GM12878 (cell line): ENCODE data around the gene F2RL1. TPM values are rescaled to one million over a fixed set of nuclear protein-coding genes. Genes with fewer than 3 reads are reported as not detected.

Source experiments
- ATAC-seq: fragments of 200-7000 bp; cut with Tn5 transposase; 3 replicates; pipeline ENCODE4 v1.9.1; 2020; ENCODE audit warnings: mild to moderate bottlenecking, moderate library complexity
- BruUV-seq: library from RNA; stranded (reverse); fragments of 400-500 nt; replicated peaks from 2 replicates; lab custom pipeline; 2021; lab: Mats Ljungman, UMichigan
- CTCF ChIA-PET: fragments of 300-600 bp; sonication (Branson Sonifier 250); formaldehyde crosslinking; extraction: SDS; loops from one replicate; lab custom pipeline; 2021; ENCODE audit warnings: inconsistent platforms; lab: Yijun Ruan, JAX
- POLR2A ChIA-PET: fragments of 350-600 bp; formaldehyde crosslinking; extraction: SDS; loops from one replicate; lab custom pipeline; 2021; ENCODE audit warnings: inconsistent platforms; lab: Charles Lee
- RAD21 ChIA-PET: fragments of 300-600 bp; sonication (Branson Sonifier 250); formaldehyde crosslinking; loops from one replicate; lab custom pipeline; 2023; ENCODE audit warnings: antibody characterized with exemption; ENCODE audit not compliant: unreplicated experiment; lab: Charles Lee
- SMC1A ChIA-PET: fragments of 300-600 bp; sonication (Branson Sonifier 250); formaldehyde crosslinking; loops from one replicate; lab custom pipeline; 2023; ENCODE audit not compliant: unreplicated experiment, uncharacterized antibody; lab: Charles Lee
- DNase-seq: peaks from one replicate; pipeline ENCODE4 v3.0.0-alpha.2; 2011; ENCODE audit warnings: low read depth, low spot score
- FAIRE-seq: peaks from 3 replicates; lab custom pipeline; 2011; peaks lifted over from hg19 to GRCh38; lab: Jason Lieb, UNC
- H2AFZ ChIP-seq: 2 replicates; pipeline ENCODE4 v1.6.0; 2011; ENCODE audit warnings: low read depth, low read length, control low read depth; ENCODE audit not compliant: control insufficient read depth
- H3K27ac ChIP-seq: 2 replicates; pipeline ENCODE4 v1.5.1; 2011; ENCODE audit warnings: control low read depth; ENCODE audit not compliant: control insufficient read depth, insufficient read depth
- H3K27me3 ChIP-seq, 2 experiments: replicated peaks in 1 of 2; 2 replicates each; pipeline versions ENCODE4 v1.6.0 to v1.6.1; 2011; ENCODE audit warnings: low read length in 1 of 2; ENCODE audit not compliant: control insufficient read depth in 2 of 2, insufficient read depth in 2 of 2
- H3K36me3 ChIP-seq, 2 experiments: 2 replicates each; pipeline ENCODE4 v1.5.1; 2011; ENCODE audit warnings: low read length in 1 of 2; ENCODE audit not compliant: control insufficient read depth in 2 of 2, insufficient read depth in 2 of 2
- H3K4me1 ChIP-seq: 2 replicates; pipeline ENCODE4 v1.6.1; 2011; ENCODE audit warnings: mild to moderate bottlenecking, low read length, moderate library complexity, mixed read lengths; ENCODE audit not compliant: control insufficient read depth, insufficient read depth
- H3K4me2 ChIP-seq: 2 replicates; pipeline ENCODE4 v1.6.0; 2011; ENCODE audit warnings: control low read depth; ENCODE audit not compliant: control insufficient read depth, insufficient read depth
- H3K4me3 ChIP-seq: fragments of 200-600 bp; sonication (generic); 2 replicates; pipeline ENCODE4 v1.5.1; 2016
- H3K79me2 ChIP-seq: 2 replicates; pipeline ENCODE4 v1.6.0; 2011; ENCODE audit warnings: low read length; ENCODE audit not compliant: control insufficient read depth, insufficient read depth
- H3K9ac ChIP-seq: 2 replicates; pipeline ENCODE4 v1.8.0; 2011; ENCODE audit warnings: low read length, control low read depth, mixed read lengths; ENCODE audit not compliant: control insufficient read depth, insufficient read depth
- H3K9me3 ChIP-seq: replicated peaks from 3 replicates; pipeline ENCODE4 v1.5.1; 2011; ENCODE audit warnings: mild to moderate bottlenecking, low read length; ENCODE audit not compliant: control insufficient read depth, insufficient read depth
- H4K20me1 ChIP-seq: 2 replicates; pipeline ENCODE4 v1.6.0; 2011; ENCODE audit not compliant: control insufficient read depth, insufficient read depth
- BCL11A ChIP-seq: IDR thresholded peaks from 2 replicates; pipeline ENCODE4 v1.6.1; 2011; ENCODE audit warnings: low read depth, low read length
- CHD1 ChIP-seq: IDR thresholded peaks from 2 replicates; pipeline ENCODE4 v1.6.1; 2012; ENCODE audit warnings: low read depth, low read length, improper control_type of control experiment
- CREB1 ChIP-seq: IDR thresholded peaks from 2 replicates; pipeline ENCODE4 v1.6.1; 2012; ENCODE audit warnings: low read depth, mild to moderate bottlenecking, inconsistent platforms
- FOXK2 ChIP-seq: fragments of 450-650 bp; IDR thresholded peaks from 2 replicates; pipeline ENCODE4 v1.6.1; 2017; ENCODE audit warnings: mild to moderate bottlenecking, moderate library complexity
- GABPA ChIP-seq: IDR thresholded peaks from 2 replicates; pipeline ENCODE4 v1.6.1; 2014; ENCODE audit warnings: antibody characterized with exemption, low read depth, mild to moderate bottlenecking, inconsistent platforms
- HDAC2 ChIP-seq: fragments of 200-600 bp; sonication (generic); IDR thresholded peaks from 2 replicates; pipeline ENCODE4 v1.6.1; 2017
- KLF5 ChIP-seq: fragments of 450-650 bp; IDR thresholded peaks from 2 replicates; pipeline ENCODE4 v1.6.1; 2014; ENCODE audit warnings: mild to moderate bottlenecking; ENCODE audit not compliant: partially characterized antibody
- MTA3 ChIP-seq: IDR thresholded peaks from 2 replicates; pipeline ENCODE4 v1.6.1; 2012; ENCODE audit warnings: low read length, inconsistent platforms, borderline replicate concordance
- SP1 ChIP-seq: IDR thresholded peaks from one replicate; pipeline ENCODE4 v1.6.1; 2011; ENCODE audit warnings: low read depth, low read length
- YY1 ChIP-seq: IDR thresholded peaks from 2 replicates; pipeline ENCODE4 v1.6.1; 2011; ENCODE audit warnings: low read depth, mild to moderate bottlenecking, low read length
- ZBTB11 ChIP-seq: fragments of 450-650 bp; formaldehyde crosslinking; IDR thresholded peaks from 2 replicates; pipeline ENCODE4 v1.5.0; 2022; ENCODE audit warnings: mild to moderate bottlenecking, missing genetic modification characterization
- ZBTB40 ChIP-seq: fragments of 450-650 bp; IDR thresholded peaks from 2 replicates; pipeline ENCODE4 v1.6.1; 2016; ENCODE audit warnings: mild to moderate bottlenecking, moderate library complexity, borderline replicate concordance
- ZNF274 ChIP-seq: IDR thresholded peaks from one replicate; pipeline ENCODE4 v1.8.0; 2011; ENCODE audit not compliant: insufficient read length, insufficient read depth
- ZNF592 ChIP-seq: fragments of 450-650 bp; IDR thresholded peaks from 2 replicates; pipeline ENCODE4 v1.6.1; 2017; ENCODE audit warnings: mild to moderate bottlenecking, moderate library complexity
- WGBS: methylation state at CpG from one replicate; pipeline ENCODE4 v1.1.6; 2016; ENCODE audit warnings: low lambda C conversion rate; ENCODE audit not compliant: insufficient replicate concordance, insufficient coverage; ENCODE audit errors: missing lambda C conversion rate; 5-methylcytosine and 5-hydroxymethylcytosine counted together
- in situ Hi-C: fragments of 300-500 bp; cut with MboI; formaldehyde crosslinking; loops from 9 replicates; pipeline ENCODE4 v1.14.3; 2018; ENCODE audit warnings: mixed read lengths
- intact Hi-C: fragments of 100-400 bp; cut with micrococcal nuclease; formaldehyde crosslinking; loops from one replicate; pipeline ENCODE4 v1.14.2; 2022; ENCODE audit not compliant: unreplicated experiment
- polyA plus RNA-seq, 11 experiments: library from polyadenylated mRNA; depleted of rRNA in 4 of 11; unstranded in 6 of 11; stranded (reverse) in 5 of 11; fragments of >200 nt; fragmentation: Nextera tagmentation in 4 of 11; fragmentation: Illumina TruSeq in 1 of 11; extraction: Ambion mirVana in 4 of 11; extraction: Trizol in 1 of 11; gene quantifications; 1 replicate in 1 of 11; 2 replicates in 10 of 11; pipeline versions ENCODE4 v1.2.1 to v1.2.3, GENCODE V29; 2011 to 2016; ENCODE audit warnings: inconsistent platforms in 2 of 11, missing spikeins in 2 of 11, low read depth in 1 of 11
- total RNA-seq, 4 experiments: library from RNA; depleted of rRNA in 3 of 4; stranded (reverse); fragments of >200 nt in 3 of 4; fragmentation: Illumina TruSeq in 1 of 4; extraction: Trizol in 1 of 4; gene quantifications; 2 replicates each; pipeline versions ENCODE4 v1.2.1 to v1.2.3, GENCODE V29; 2013 to 2021

F2RL1 gene
- total and polyA plus RNA-seq, 10 of the 15 experiments (the other 5 are each of a cell fraction or from before 2014, with no cell fraction given) = 0.04 to 0.10 TPM; not detected in 8

- Histone ChIP-seq H2AFZ (no peak overlapping the region), H3K27me3 (no peaks in the 10 kb centered on the region), H3K9ac (no peak overlapping the region), H3K4me3 (no peak overlapping the region), H4K20me1 (no peaks in the 10 kb centered on the region), H3K27ac (no peak overlapping the region), H3K36me3 (no peaks in the 10 kb centered on the region), H3K4me2 (no peak overlapping the region), H3K4me1 (no peaks in the 10 kb centered on the region), H3K9me3 (no peaks in the 10 kb centered on the region), H3K79me2 (no peaks in the 10 kb centered on the region)
- ChIA-PET POLR2A (no interaction called here), SMC1A (interaction anchor here (1.3 to 7.6 kb wide), 8 partner anchors 38 to 181 kb away, joined by 3 to 154 read pairs (median 9); partner anchors contain the start of gene F2R), CTCF (interaction anchor here (1.4 to 6.8 kb wide), 10 partner anchors 14 to 192 kb away, joined by 3 to 239 read pairs (median 20); partner anchors contain the start of gene F2R), RAD21 (interaction anchor here (0.7 to 7.9 kb wide), 3 partner anchors 55 to 173 kb away, joined by 3 to 166 read pairs (median 3); no protein-coding TSS in a partner anchor)
- no peak for FAIRE-seq
- intact Hi-C loops = loop anchor here (2.0 kb wide), 2 partner anchors 37 to 371 kb away; no protein-coding TSS in a partner anchor
- WGBS = 70% methylated on average over 5 of the region's 5 CpGs
- DNase-seq = no peak
- in situ Hi-C loops = loop anchor here (5.0 to 10.0 kb wide), 3 partner anchors 59 to 371 kb away; partner anchors contain the start of genes F2R and IQGAP2
- no TSS peak for BruUV-seq
- no peak for ATAC-seq
- TF ChIP-seq FOXK2 (no peak), BCL11A (no peak), MTA3 (no peak), ZBTB11 (CRISPR knock-in tag) (no peak), KLF5 (no peak), GABPA (no peak), YY1 (no peak), SP1 (no peak), CHD1 (no peak), ZNF274 (no peak), HDAC2 (no peak), ZBTB40 (no peak), ZNF592 (no peak), CREB1 (no peak)
These were observed 42.9 kb upstream of the F2RL1 start for GRCh38 chr5:76775921-76776320.
